IMR-90 (cell line): ENCODE data around the gene TECPR2. TPM values are rescaled to one million over a fixed set of nuclear protein-coding genes. Genes with fewer than 3 reads are reported as not detected.

Source experiments
- ATAC-seq: fragments of 200-7000 bp; cut with Tn5 transposase; 2 replicates; pipeline ENCODE4 v1.9.1; 2020; ENCODE audit warnings: low read depth, mild to moderate bottlenecking, moderate library complexity
- BruUV-seq: library from RNA; stranded (reverse); fragments of 400-500 nt; replicated peaks from 2 replicates; lab custom pipeline; 2021; lab: Mats Ljungman, UMichigan
- CTCF ChIA-PET: fragments of 300-600 bp; formaldehyde crosslinking; extraction: SDS; loops from one replicate; lab custom pipeline; 2021; ENCODE audit warnings: antibody characterized with exemption; lab: Yijun Ruan, JAX
- POLR2A ChIA-PET: fragments of 300-600 bp; sonication (Branson Sonifier 250); formaldehyde crosslinking; loops from one replicate; lab custom pipeline; 2022; ENCODE audit warnings: antibody characterized with exemption; ENCODE audit not compliant: unreplicated experiment; lab: Charles Lee
- DNase-seq: peaks from one replicate; pipeline ENCODE4 v3.0.0; 2013
- H2AFZ ChIP-seq: replicated peaks from 2 replicates; pipeline ENCODE3; 2013; ENCODE audit warnings: low read length, mild to moderate bottlenecking; ENCODE audit not compliant: poor library complexity
- H2AK5ac ChIP-seq: 2 replicates; pipeline ENCODE4 v1.6.1; 2013; ENCODE audit warnings: low read depth, low read length, inconsistent platforms
- H2AK9ac ChIP-seq: replicated peaks from 2 replicates; pipeline ENCODE3; 2013; ENCODE audit warnings: mild to moderate bottlenecking, low read depth, low read length, moderate library complexity; ENCODE audit not compliant: poor library complexity
- H2BK120ac ChIP-seq: 2 replicates; pipeline ENCODE4 v1.6.1; 2013; ENCODE audit warnings: low read depth, low read length, inconsistent platforms
- H2BK15ac ChIP-seq: 3 replicates; pipeline ENCODE4 v1.6.1; 2013; ENCODE audit warnings: low read depth, low read length, inconsistent platforms
- H2BK20ac ChIP-seq: 2 replicates; pipeline ENCODE4 v1.6.1; 2013; ENCODE audit warnings: low read depth, mild to moderate bottlenecking, inconsistent platforms, low read length, moderate library complexity
- H2BK5ac ChIP-seq: 2 replicates; pipeline ENCODE4 v1.6.1; 2013; ENCODE audit warnings: mild to moderate bottlenecking, low read depth, low read length, inconsistent platforms; ENCODE audit not compliant: poor library complexity, severe bottlenecking
- H3K14ac ChIP-seq: replicated peaks from 2 replicates; pipeline ENCODE4 v1.6.1; 2013; ENCODE audit warnings: low read depth, low read length, inconsistent platforms
- H3K18ac ChIP-seq: 2 replicates; pipeline ENCODE4 v1.6.1; 2013; ENCODE audit warnings: low read depth, low read length, control low read depth
- H3K23ac ChIP-seq: 2 replicates; pipeline ENCODE4 v1.6.1; 2013; ENCODE audit warnings: low read depth, low read length, inconsistent platforms
- H3K27ac ChIP-seq: 2 replicates; pipeline ENCODE4 v1.5.1; 2013; ENCODE audit warnings: mild to moderate bottlenecking, control low read depth, low read length; ENCODE audit not compliant: insufficient read depth
- H3K27me3 ChIP-seq: 2 replicates; pipeline ENCODE4 v1.6.1; 2013; ENCODE audit warnings: low read length; ENCODE audit not compliant: control insufficient read depth, insufficient read depth
- H3K36me3 ChIP-seq: 2 replicates; pipeline ENCODE4 v1.6.1; 2013; ENCODE audit warnings: low read length, mixed read lengths; ENCODE audit not compliant: control insufficient read depth, insufficient read depth
- H3K4ac ChIP-seq: 2 replicates; pipeline ENCODE4 v1.6.1; 2013; ENCODE audit warnings: low read depth, low read length, inconsistent platforms
- H3K4me1 ChIP-seq: 2 replicates; pipeline ENCODE4 v1.6.1; 2013; ENCODE audit warnings: low read length, mixed read lengths; ENCODE audit not compliant: control insufficient read depth, insufficient read depth
- H3K4me2 ChIP-seq: 2 replicates; pipeline ENCODE4 v1.6.1; 2013; ENCODE audit warnings: low read depth, mild to moderate bottlenecking, control low read depth, low read length, moderate library complexity
- H3K4me3 ChIP-seq: 2 replicates; pipeline ENCODE4 v1.5.1; 2013; ENCODE audit warnings: low read depth, mild to moderate bottlenecking, control low read depth, low read length, moderate library complexity; ENCODE audit not compliant: insufficient read depth
- H3K56ac ChIP-seq: 2 replicates; pipeline ENCODE4 v1.6.1; 2013; ENCODE audit warnings: low read length, inconsistent platforms; ENCODE audit not compliant: insufficient read depth; ENCODE audit errors: extremely low read depth
- H3K79me1 ChIP-seq, 2 experiments: 2 replicates each; pipeline ENCODE4 v1.6.1; 2013; ENCODE audit warnings: low read length in 2 of 2, inconsistent platforms in 1 of 2, low read depth in 1 of 2
- H3K9ac ChIP-seq: 2 replicates; pipeline ENCODE4 v1.6.1; 2013; ENCODE audit warnings: low read depth, low read length, control low read depth
- H3K9me1 ChIP-seq: 2 replicates; pipeline ENCODE4 v1.6.1; 2013; ENCODE audit warnings: low read length, inconsistent platforms; ENCODE audit not compliant: insufficient read depth
- H3K9me3 ChIP-seq: 2 replicates; pipeline ENCODE4 v1.6.1; 2013; ENCODE audit warnings: low read length; ENCODE audit not compliant: control insufficient read depth, insufficient read depth
- H4K20me1 ChIP-seq: 2 replicates; pipeline ENCODE4 v1.6.1; 2013; ENCODE audit warnings: low read length, inconsistent platforms; ENCODE audit not compliant: insufficient read depth
- H4K5ac ChIP-seq: 2 replicates; pipeline ENCODE4 v1.6.1; 2013; ENCODE audit warnings: mild to moderate bottlenecking, low read depth, low read length, control low read depth
- H4K8ac ChIP-seq, 2 experiments: 2 replicates each; pipeline ENCODE4 v1.6.1; 2013; ENCODE audit warnings: low read depth in 2 of 2, low read length in 2 of 2, control low read depth in 1 of 2, inconsistent platforms in 1 of 2
- H4K91ac ChIP-seq: 2 replicates; pipeline ENCODE4 v1.6.1; 2013; ENCODE audit warnings: low read depth, low read length, inconsistent platforms; ENCODE audit not compliant: insufficient read depth
- CEBPB ChIP-seq: IDR thresholded peaks from 2 replicates; pipeline ENCODE4 v1.6.1; 2012; ENCODE audit warnings: low read depth, low read length, improper control_type of control experiment
- FOS ChIP-seq: fragments of 150-350 bp; IDR thresholded peaks from 2 replicates; pipeline ENCODE4 v1.6.1; 2016; ENCODE audit warnings: low read depth, low read length
- MXI1 ChIP-seq: IDR thresholded peaks from 2 replicates; pipeline ENCODE4 v1.6.1; 2012; ENCODE audit warnings: low read depth, mild to moderate bottlenecking, low read length, moderate library complexity, borderline replicate concordance
- POLR2A ChIP-seq: IDR thresholded peaks from 2 replicates; pipeline ENCODE4 v1.6.1; 2012; ENCODE audit warnings: mild to moderate bottlenecking, low read depth, low read length
- RCOR1 ChIP-seq: IDR thresholded peaks from 2 replicates; pipeline ENCODE4 v1.6.1; 2012; ENCODE audit warnings: mild to moderate bottlenecking, low read length, improper control_type of control experiment; ENCODE audit not compliant: insufficient replicate concordance
- RFX5 ChIP-seq: IDR thresholded peaks from 2 replicates; pipeline ENCODE4 v1.8.0; 2012; ENCODE audit warnings: low read depth, mild to moderate bottlenecking, low read length, moderate library complexity
- WGBS, 2 experiments: methylation state at CpG; one replicate each; pipeline versions ENCODE4 v1.1.5 to v1.1.7; 2013; ENCODE audit warnings: missing lambda C conversion rate in 2 of 2; ENCODE audit not compliant: insufficient read length in 1 of 2; ENCODE audit errors: extremely low coverage in 2 of 2; 5-methylcytosine and 5-hydroxymethylcytosine counted together
- dilution Hi-C: fragments of 300-500 bp; cut with HindIII; formaldehyde crosslinking; loops from one replicate; pipeline ENCODE4 v1.14.3; 2018; ENCODE audit warnings: low sequenced_read_pairs; ENCODE audit not compliant: unreplicated experiment
- in situ Hi-C: fragments of 300-500 bp; cut with MboI; formaldehyde crosslinking; loops from 3 replicates; pipeline ENCODE4 v1.14.3; 2019; ENCODE audit warnings: low sequenced_read_pairs, inconsistent platforms, mixed read lengths
- intact Hi-C: fragments of 100-400 bp; cut with micrococcal nuclease; formaldehyde crosslinking; loops from 2 replicates; pipeline ENCODE4 v1.10.0; 2022
- polyA plus RNA-seq, 3 experiments: library from polyadenylated mRNA; depleted of rRNA; stranded (reverse); fragments of >200 nt; gene quantifications; 2 replicates each; pipeline ENCODE4 v1.2.3, GENCODE V29; 2012; ENCODE audit warnings: low replicate concordance in 1 of 3
- total RNA-seq: library from RNA; depleted of rRNA; stranded (reverse); fragments of >200 nt; gene quantifications from 2 replicates; pipeline ENCODE4 v1.2.3, GENCODE V29; 2012
- TF ChIP-seq, protein P1 (sequence below): fragments of 150-350 bp; IDR thresholded peaks from 2 replicates; pipeline ENCODE4 v1.6.1; 2017; ENCODE audit warnings: mild to moderate bottlenecking, antibody characterized with exemption, low read length, low read depth

The TECPR2 gene
- total and polyA plus RNA-seq, 2 of the 4 experiments (the other 2 are of a cell fraction) = 9.5 to 11.7 TPM

DNA sequence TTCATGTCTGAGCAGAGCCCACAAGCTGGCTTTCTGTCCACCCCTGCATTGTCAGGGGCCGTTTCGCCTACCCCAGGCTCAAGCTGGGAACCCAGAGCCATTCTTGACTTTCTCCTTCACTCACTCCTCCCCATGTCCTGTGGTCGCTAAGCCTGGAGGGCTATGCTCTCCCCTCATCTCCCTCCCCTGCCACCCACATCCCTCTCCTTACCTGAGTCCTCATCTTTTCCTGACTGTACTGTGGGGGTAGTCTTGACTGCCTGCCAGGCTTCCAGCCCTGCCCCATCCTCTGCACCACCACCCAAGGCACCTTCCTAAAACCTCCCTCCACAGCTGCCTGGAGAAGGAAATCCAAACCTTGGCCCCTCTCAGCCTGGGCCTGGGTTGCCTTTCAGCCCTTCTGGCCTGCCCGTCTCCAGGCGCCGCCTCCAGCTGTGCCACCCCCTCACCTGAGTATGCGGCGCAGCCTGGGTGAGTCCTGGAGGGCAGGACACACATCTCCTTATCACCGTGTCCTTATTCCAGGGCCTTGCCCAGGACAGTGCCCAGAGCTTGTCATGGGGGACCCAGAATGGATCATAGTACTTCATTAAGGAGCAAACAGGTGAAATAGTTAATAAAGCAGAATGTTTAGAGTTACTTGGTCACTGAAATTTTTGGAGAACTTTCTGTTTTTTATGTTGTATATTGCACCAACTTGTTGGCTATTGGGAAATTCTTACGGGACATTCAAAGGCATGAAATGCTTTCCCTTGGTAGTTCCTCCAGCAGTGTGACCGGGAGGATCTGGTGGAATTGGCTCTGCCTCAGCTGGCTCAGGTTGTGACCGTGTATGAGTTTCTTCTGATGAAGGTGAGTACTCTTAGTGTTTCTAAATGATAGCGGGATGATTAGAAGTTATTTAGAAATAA lies 28.7 kb upstream of the TECPR2 start:
- no peak overlapping the region for H3K23ac ChIP-seq
- no peaks in the 10 kb centered on the region for H3K4me1 ChIP-seq
- 100% methylated on average over 2 of the region's 13 CpGs; no CpG with 5 or more reads in 1 of the 2 experiments for WGBS, 2 experiments
- no peak overlapping the region for H4K91ac ChIP-seq
- H3K9me1 ChIP-seq = no peaks in the 10 kb centered on the region
- BruUV-seq = no TSS peak
- in situ Hi-C loops (no loop called here), intact Hi-C loops (no loop called here), dilution Hi-C loops (no loop called here)
- peaks cover 19% of the 10 kb centered on the region for H3K36me3 ChIP-seq
- H2BK20ac ChIP-seq = no peak overlapping the region
- H3K4me3 ChIP-seq = no peak overlapping the region
- no peak overlapping the region for H2BK120ac ChIP-seq
- H3K56ac ChIP-seq = no peak overlapping the region
- H3K14ac ChIP-seq = no peak overlapping the region
- H2AK9ac ChIP-seq = no peak overlapping the region
- ATAC-seq = no peak
- H4K8ac ChIP-seq = no peak overlapping the region
- H3K79me1 ChIP-seq = peaks cover 0 to 4% of the 10 kb centered on the region in 2 experiments; a peak in 1 of 4 replicates
- no peak overlapping the region for H2BK15ac ChIP-seq
- no peak overlapping the region for H3K4ac ChIP-seq
- TF ChIP-seq, protein P1, sequence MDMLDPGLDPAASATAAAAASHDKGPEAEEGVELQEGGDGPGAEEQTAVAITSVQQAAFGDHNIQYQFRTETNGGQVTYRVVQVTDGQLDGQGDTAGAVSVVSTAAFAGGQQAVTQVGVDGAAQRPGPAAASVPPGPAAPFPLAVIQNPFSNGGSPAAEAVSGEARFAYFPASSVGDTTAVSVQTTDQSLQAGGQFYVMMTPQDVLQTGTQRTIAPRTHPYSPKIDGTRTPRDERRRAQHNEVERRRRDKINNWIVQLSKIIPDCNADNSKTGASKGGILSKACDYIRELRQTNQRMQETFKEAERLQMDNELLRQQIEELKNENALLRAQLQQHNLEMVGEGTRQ = no peak
- no peak for TF ChIP-seq POLR2A
- TF ChIP-seq RFX5 = no peak
- no peak for TF ChIP-seq FOS
- no peak for TF ChIP-seq MXI1
- TF ChIP-seq CEBPB = no peak
- TF ChIP-seq RCOR1 = no peak
- ChIA-PET CTCF (no interaction called here), POLR2A (no interaction called here)
- no peak overlapping the region for H2BK5ac ChIP-seq
- no peak overlapping the region for H3K9ac ChIP-seq
- no peaks in the 10 kb centered on the region for H3K9me3 ChIP-seq
- no peaks in the 10 kb centered on the region for H4K20me1 ChIP-seq
- H4K5ac ChIP-seq = no peak overlapping the region
- no peak overlapping the region for H3K18ac ChIP-seq
- no peak for DNase-seq
- no peak overlapping the region for H2AFZ ChIP-seq
- no peak overlapping the region for H3K4me2 ChIP-seq
- H3K27ac ChIP-seq = no peak overlapping the region
- no peaks in the 10 kb centered on the region for H3K27me3 ChIP-seq
- no peak overlapping the region for H2AK5ac ChIP-seq
